Activated T-helper 1 cell treated with Interleukin-2 at 50 U/mL for 16 hours (primary cell): ENCODE data around the gene RAB5B.
A peak's percentile ranks its signal among the peaks of the same experiment; 100 is the strongest.
"Not testable (repeated sequence)": the region's sequence is repeated elsewhere in the genome, so short reads cannot be mapped to it uniquely, and the experiment has no call there.

Source experiments
- DNase-seq: peaks from one replicate; pipeline ENCODE4 v3.0.0-alpha.2; 2020; ENCODE audit warnings: low read depth

RAB5B gene

DNA sequence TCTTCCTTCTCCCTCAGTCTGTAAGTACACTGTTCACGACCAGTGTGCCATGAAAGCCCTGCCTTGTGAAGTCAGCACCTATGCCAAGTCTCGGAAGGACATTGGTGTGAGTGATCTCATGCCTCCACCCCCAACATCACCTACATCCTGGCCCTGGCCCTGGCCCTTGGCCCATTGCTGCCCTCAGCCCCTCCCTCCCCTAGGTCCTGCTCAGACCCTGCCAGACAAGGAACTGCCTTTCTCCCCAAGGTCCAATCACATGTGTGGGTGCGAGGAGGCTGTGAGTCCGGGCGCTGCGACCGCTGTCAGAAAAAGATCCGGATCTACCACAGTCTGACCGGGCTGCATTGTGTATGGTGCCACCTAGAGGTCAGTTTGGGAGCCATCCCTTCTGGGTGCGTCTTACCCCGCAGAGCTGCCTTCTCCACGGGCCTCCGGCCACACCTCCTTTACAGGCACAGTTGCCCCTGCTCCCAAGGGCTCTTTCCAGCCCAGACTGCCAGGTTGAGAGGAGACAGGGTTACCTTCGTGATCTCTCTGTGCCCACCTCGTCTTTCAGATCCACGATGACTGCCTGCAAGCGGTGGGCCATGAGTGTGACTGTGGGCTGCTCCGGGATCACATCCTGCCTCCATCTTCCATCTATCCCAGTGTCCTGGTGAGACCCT lies 33.7 kb upstream of the RAB5B start:
- DNase-seq, result peak; percentile 71

DNA sequence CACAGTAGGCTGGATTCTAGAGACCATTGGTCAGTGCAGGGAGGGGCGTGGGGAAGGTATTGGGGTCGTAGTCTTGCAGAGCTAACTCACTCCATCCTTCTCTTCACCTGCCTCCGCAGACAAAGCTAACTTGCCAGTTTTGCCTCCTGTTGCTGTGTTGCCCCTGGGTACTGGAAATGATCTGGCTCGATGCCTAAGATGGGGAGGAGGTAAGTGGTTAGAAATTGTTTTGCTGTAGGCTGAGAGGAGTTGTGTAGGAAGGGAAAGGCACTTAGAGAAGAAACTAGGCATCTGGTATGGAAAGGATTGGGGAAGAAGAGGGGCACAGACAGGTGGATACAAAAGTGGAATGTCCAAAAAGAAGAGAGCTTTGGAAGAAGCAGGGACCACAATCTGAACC lies 31.8 kb upstream of the RAB5B start:
- DNase-seq, result no peak

DNA sequence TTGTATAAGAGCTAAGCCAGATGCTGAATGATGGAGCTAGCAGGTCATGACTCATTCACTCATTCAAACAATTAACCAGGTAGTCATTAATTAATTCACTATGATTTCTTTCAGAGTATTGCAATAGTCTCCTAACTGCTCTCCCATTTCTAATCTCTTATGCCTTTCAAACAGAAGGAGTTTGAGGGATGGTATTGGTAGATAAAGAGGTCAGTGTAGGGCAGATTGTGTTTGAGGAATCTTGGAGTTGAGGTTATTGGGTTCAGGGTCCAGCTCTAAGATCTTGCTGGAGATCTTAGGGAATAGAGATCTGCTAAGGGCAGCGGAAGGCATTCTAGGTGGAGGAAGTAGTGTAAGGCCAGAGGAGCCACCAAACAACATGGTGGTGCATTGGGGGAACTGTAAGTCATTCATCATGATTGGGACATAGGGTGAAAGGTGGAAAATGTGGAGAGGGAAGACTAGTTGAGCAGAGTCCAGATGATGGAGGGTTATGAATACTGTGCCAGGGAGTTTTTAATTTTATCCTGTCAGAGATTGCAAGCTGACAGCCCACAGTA lies 31.2 kb upstream of the RAB5B start:
- no peak for DNase-seq

DNA sequence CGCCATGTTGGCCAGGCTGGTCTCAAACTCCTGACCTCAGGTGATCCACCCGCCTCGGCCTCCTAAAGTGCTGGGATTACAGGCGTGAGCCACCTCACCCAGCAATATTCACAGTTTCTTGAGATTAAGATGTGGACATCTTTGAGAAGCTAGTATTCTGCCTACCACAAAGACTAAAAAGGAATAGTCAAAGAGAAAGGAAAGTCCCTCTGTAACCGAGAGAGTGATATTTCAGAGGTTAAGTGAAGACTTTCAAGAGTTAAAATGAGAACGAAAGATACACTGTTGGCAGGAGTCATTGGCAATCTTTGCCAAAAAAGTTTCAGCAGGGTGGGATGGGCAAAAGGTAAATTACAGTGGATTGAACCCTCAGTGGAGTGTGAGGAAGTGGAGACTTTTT lies 27.3 kb upstream of the RAB5B start:
- DNase-seq, result no peak

DNA sequence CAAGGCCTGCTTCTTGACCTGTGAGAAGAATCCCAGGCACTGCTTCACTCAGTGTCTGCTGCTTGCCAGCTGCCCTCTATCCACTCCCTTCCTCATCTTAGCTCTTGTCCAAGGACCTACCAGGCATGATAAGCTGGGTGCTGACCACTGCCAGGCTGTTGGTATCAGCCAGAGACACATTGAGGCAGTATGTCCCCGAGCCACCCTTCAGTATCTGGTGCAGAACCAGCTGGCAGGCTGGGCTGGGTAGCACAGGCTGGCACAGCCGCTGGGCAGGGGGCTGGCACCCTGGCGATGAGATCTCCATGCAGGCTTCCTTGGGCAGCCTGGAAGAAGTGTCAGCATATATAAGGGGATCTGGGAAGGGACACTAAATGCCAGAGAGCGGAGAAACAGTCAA lies 18.5 kb upstream of the RAB5B start:
- DNase-seq, result no peak

DNA sequence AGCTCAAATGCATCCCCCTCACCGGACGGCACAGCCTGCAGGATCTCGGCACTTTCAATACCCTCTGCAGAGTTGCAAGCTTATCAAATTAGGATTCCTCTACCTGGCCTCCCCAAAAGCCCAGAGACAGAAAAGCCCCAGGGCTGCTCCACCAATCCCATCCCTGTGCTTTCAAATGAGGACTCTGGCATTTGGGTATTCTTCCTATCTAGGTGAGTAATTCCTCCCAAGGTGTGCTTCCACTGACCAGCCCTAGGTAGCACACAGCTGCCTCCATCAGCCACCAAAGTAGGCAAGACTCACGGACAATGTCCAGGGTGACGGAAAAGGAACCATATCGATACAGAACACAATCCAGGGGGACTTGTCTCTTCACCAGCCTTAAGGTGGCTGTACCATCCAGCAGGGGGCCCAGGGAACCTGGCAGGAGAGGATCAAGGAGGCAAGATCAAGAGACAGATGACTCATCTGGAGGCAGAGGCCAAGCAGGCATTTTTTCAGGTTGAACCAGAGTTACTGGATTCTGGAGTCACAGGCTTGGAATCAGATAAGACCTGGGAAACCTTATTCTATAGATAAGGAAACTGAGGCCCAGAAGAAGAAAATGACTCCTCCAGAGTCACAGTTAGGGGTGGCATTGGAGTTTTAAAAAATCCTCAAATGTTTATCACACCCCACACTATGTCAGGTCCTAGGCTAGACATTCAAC lies 17.9 kb upstream of the RAB5B start:
- DNase-seq, result no peak

DNA sequence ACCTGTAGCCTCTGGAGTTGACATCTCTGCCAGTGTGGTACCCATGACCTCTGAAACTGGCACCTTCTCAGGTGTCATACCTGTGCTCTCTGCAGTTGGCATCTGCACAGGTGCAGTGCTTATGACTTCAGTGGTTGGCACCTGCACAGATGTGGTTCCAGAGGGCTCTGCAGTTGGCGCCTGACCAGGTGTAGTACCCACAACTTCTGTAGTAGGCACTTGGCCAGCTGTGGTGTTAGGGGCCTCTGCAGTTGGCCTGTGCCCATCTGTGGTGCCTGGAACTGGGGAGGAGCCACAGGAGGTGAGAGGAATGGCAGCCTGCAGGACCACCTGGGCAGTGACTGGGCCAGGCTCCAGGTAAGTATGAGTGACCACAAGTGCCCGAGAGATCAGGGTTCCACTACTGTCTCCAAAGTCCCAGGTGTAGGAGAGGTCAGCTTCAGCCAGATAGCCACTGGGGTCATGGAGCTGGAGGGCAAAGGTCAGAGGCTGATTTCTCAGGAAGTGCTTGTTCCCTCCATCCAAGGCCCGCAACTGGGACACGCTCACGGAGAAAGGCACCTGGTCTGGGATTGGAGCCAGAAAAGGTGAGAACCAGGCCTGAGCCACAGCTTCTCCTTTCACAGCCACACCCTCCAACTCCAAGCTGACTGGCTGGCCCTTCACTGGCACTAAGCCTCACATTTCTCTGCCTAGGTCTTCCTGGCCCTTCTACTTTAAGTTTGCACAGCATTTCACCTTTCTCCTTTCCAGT lies 16.6 kb upstream of the RAB5B start:
- DNase-seq, result no peak

DNA sequence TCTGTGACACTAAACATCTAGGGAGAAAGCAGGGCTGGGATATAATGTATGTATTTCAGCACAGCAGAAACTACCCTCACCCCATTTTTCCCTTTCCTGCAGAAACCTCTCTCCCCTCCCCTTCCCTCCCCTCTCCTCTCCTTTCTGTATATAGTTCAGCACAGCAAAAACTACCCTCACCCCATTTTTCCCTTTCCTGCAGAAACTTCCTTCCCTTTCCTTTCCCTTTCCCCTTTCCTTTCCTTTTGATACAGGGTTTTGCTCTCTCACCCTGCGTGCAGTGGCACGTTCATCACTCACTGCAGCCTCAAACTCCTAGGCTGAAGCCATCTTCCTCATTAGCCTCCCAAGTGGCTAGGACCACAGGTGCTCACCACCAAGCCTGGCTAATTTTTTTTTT lies 10.1 kb upstream of the RAB5B start:
- DNase-seq, result no peak

DNA sequence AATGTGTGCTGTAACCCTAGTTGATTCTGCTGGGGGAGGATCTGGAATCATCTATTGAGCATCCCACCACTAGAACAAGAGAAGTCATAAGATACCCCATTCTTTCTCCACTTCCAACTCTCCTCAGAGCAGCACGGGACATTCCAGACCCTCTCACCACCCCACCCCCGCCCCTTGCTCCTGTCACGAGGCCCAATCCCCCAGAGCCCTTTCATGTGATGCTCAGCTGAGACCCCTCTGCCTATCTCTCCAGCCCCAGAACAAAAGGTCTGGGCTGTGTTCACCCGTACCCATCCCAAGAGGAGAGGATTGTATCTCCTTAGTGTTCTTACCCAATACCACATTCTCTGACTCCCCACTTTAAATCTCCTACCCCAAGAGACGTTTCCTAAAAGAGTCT lies 8.6 kb upstream of the RAB5B start:
- DNase-seq, result no peak

DNA sequence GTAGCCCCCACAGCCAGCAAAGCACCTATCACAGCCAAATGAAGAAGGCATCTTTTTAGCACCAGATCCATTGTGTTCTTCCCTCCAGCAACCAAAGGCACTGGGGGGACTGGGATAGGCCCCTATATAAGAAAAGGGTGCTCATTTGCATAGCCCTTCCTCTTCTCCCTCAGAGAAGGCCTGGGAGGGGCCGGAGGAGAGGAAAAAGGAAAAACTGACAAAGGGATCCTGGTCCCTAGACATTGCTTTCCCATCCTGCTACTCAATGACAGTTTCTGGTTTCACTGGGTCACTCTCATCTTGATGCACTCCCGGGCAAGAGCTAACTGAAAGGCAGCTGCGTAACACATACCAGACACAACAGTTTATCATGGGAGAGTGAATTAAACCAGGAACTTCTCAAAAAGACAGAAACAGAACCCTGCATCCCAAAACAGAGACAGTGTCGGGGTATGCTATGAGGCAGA lies 7.9 kb upstream of the RAB5B start, which contains the start of gene PMEL:
Gene PMEL, minus strand, starts transcription at position 102 of the 467 bp plus-strand sequence. Its CDS starts 31 bp downstream, at position 71.
- DNase-seq, result no peak

DNA sequence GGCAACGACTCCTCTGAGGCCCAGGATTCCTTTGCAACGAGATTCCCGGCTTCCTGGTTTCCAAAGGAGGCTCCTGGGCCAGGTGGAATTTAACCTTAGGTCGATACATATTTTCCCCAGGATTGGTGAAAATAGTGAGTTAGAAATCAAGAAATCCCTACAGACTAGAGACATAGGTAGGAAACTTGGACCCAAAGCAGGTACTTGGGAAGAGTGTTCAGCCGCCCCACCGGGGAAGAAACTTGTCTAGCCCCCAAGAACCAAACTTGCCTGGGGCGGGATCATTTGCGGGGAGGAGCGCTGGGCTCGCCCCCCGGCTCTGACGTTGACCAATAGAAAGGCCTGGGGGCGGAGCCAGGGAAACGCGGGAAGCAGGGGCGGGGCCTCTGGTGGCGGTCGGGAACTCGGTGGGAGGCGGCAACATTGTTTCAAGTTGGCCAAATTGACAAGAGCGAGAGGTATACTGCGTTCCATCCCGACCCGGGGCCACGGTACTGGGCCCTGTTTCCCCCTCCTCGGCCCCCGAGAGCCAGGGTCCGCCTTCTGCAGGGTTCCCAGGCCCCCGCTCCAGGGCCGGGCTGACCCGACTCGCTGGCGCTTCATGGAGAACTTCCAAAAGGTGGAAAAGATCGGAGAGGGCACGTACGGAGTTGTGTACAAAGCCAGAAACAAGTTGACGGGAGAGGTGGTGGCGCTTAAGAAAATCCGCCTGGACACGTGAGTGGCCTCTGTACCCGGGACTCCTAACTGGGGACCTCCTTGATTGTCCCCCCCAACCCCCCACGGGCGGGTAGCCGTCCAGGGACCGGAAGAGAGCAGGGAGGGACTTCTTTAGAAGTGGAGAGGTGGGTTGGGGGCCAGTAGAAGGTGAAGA lies 7.2 kb upstream of the RAB5B start, which contains the start of gene CDK2:
Gene CDK2, plus strand, starts transcription at position 423 of the 874 bp plus-strand sequence. Its CDS starts 179 bp downstream, at position 602.
- peak; percentile 78 for DNase-seq

DNA sequence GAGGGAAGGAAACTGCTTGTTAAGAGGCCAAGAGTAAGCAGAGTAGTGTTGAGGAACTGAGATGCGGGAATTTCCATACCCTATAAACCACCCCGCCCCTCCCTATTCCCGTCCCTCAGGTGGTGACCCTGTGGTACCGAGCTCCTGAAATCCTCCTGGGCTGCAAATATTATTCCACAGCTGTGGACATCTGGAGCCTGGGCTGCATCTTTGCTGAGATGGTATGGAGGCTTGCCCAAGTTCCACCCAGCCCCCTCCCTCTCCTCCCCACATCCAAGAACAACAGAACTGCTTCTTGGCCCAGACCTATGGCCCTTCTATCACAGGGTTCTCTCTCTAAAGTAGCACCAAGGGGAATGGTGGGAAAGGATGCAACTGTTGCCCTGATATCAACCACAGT lies 4.5 kb upstream of the RAB5B start:
- DNase-seq, result no peak

DNA sequence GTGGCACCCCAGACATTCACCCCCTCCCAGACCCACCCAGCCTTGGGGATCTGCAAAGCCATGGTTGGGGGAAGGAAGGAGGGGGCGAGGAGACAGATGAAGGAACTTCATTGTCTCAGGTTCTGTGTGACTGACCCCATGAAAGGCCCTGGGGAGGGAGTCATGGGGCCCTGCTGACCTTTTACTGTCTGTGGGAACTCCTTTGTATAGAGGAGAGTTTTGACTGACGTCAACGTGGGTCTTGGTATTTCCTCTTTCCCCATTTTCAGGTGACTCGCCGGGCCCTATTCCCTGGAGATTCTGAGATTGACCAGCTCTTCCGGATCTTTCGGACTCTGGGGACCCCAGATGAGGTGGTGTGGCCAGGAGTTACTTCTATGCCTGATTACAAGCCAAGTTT lies 3.1 kb upstream of the RAB5B start:
- no peak for DNase-seq

DNA sequence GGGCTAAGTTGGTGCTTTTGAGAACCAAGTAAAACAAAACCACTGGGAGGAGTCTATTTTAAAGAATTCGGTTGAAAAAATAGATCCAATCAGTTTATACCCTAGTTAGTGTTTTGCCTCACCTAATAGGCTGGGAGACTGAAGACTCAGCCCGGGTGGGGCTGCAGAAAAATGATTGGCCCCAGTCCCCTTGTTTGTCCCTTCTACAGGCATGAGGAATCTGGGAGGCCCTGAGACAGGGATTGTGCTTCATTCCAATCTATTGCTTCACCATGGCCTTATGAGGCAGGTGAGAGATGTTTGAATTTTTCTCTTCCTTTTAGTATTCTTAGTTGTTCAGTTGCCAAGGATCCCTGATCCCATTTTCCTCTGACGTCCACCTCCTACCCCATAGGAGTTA lies 1.8 kb upstream of the RAB5B start:
- no peak for DNase-seq

DNA sequence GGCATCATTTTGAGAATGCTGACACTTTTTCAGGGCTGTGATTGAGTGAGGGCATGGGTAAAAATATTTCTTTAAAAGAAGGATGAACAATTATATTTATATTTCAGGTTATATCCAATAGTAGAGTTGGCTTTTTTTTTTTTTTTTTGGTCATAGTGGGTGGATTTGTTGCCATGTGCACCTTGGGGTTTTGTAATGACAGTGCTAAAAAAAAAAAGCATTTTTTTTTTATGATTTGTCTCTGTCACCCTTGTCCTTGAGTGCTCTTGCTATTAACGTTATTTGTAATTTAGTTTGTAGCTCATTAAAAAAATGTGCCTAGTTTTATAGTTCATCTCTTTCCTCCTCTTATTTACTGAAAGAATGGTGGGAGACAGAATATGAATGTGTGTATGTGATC lies 1.4 kb upstream of the RAB5B start:
- no peak for DNase-seq

DNA sequence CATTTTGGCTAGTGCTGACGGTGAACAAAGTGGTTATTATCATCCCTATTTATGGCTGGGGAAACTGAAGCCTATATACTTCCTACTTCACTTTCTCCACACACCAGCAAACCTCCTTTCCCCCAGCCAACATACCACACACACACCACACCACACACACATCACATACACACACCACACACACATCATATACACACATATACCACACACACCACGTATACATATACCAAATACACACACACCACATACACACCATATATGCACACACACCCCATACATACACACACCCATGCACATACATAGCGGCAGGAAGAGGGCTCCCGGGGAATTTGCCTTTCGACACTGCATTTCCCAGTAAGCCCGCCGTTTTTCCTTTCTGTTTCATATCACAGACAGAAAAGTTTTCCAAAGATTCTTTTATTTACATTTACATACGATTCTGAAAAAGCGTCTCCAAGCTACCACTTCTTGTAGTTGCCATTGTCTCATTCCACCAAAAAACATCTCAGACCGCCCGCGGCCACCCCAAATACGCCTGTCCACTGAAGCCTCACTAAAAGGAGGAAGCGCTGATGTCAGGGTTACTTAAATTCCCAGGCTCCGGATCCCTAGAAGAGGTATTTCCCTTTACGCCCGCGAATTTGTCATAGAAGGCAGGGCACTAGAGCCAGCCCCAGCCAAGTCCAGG lies 823 bp upstream of the RAB5B start:
- DNase-seq, result no peak

DNA sequence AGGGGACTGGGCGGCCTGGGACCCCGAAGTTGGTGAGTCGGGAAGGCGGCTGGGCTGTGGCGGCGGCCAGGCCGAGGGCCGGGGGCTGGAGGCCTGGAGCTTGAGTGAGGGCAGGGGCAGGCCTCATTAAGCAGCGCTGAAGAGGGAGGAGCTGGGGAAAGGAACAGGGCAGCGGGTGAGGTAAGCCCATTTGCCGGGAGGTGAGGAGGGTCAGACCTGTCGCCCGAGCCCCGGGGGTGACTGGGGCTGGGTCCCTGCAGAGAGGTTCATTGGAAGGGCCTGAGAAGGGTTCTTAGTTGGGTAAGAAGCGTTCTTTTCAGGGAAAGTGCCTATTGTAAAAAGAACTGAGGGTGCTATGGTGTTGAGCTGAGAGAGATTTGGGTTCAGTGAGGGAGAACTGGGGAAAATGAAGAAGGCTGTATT lies 441 bp downstream of the RAB5B start:
- DNase-seq, result no peak

DNA sequence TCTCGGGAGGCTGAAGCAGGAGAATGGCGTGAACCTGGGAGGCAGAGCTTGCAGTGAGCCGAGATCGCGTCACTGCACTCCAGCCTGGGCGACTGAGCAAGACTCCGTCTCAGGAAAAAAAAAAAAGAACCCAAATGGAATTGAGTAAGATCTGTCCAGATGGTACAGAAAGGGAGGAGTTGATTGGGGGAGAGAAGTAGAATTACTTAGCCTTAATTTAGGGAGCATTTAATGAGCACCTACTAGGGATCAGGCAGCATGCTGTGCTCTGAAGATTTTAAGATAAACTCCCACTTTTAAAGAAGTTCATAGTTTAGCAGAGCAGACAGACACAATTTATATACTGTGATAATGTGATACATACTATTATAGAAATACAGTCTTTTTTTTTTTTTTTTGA lies 4.5 kb downstream of the RAB5B start:
- DNase-seq, result no peak

DNA sequence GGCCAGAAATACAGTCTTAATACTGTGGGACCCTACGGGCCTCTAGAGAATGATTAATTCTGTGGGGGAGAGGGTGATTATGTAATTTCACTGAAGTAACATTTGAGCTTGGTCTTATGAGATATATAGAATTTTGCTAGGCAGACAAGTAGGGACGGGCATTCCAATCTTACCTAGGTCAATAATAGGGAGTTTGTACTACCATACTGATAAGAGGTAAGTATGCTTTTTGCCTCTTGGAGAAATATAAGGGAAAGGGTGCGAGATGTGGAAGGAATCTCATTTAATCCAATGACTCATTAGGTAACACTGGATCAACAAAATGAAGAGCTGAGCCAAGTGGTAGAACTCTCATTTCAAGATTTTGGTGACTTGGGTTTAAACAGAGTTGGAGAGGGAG lies 5.2 kb downstream of the RAB5B start:
- DNase-seq, result no peak

DNA sequence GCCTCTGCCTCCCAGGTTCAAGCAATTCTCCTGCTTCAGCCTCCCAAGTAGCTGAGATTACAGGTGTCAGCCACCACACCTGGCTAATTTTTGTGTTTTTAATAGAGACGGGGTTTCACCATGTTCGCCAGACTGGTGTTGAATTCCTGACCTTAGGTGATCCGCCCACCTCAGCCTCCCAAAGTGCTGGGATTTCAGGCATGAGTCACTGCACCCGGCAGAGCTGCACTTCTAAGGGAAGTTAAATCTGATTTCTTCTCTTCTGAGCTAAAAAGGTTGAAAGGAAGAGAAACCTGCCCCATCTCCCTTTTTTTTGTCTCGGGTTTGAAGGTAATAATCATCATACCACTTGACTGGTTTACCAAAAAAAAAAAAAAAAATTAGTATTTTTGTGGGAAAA lies 8.0 kb downstream of the RAB5B start:
- DNase-seq, result not testable (repeated sequence)
